ENCODE results near the gene CAMSAP2.

The CAMSAP2 gene

GRCh38 chr1:200867018-200867811, 128.5 kb downstream of the CAMSAP2 start:
- Histone ChIP-seq H3K4me1 (ENCODE audit: insufficient read depth, low read length, severe bottlenecking) (no peaks in the 10 kb centered on the region), H3F3A (ENCODE audit: insufficient read depth, low read length) (no peaks in the 10 kb centered on the region), H3K9me3 (ENCODE audit: low read length) (no peaks in the 10 kb centered on the region), H2AFZ (ENCODE audit: low read length) (no peak overlapping the region), H3K79me2 (ENCODE audit: insufficient read depth, low read length) (no peaks in the 10 kb centered on the region), H3K27ac (ENCODE audit: low read depth, low read length, poor library complexity, severe bottlenecking) (no peak overlapping the region), H4K20me1 (ENCODE audit: insufficient read depth, low read length) (no peaks in the 10 kb centered on the region), H3K9ac (ENCODE audit: low read length) (no peak overlapping the region), H3K4me3 (ENCODE audit: low read depth, low read length, poor library complexity, severe bottlenecking) (no peak overlapping the region), H3K4me2 (ENCODE audit: low read length) (no peak overlapping the region), H3K36me3 (ENCODE audit: insufficient read depth, low read length) (no peaks in the 10 kb centered on the region), H3K9me2 (ENCODE audit: low read depth, low read length) (no peaks in the 10 kb centered on the region), H3K27me3 (ENCODE audit: insufficient read depth, low read length) (no peaks in the 10 kb centered on the region)
- TF ChIP-seq, protein P1, sequence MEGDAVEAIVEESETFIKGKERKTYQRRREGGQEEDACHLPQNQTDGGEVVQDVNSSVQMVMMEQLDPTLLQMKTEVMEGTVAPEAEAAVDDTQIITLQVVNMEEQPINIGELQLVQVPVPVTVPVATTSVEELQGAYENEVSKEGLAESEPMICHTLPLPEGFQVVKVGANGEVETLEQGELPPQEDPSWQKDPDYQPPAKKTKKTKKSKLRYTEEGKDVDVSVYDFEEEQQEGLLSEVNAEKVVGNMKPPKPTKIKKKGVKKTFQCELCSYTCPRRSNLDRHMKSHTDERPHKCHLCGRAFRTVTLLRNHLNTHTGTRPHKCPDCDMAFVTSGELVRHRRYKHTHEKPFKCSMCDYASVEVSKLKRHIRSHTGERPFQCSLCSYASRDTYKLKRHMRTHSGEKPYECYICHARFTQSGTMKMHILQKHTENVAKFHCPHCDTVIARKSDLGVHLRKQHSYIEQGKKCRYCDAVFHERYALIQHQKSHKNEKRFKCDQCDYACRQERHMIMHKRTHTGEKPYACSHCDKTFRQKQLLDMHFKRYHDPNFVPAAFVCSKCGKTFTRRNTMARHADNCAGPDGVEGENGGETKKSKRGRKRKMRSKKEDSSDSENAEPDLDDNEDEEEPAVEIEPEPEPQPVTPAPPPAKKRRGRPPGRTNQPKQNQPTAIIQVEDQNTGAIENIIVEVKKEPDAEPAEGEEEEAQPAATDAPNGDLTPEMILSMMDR (IDR thresholded peaks at IDR 0.05; ENCODE audit: low read length), result no peak
- TF ChIP-seq EZH2 (IDR thresholded peaks at IDR 0.05; ENCODE audit: borderline replicate concordance, low read length), result no peak

DNA sequence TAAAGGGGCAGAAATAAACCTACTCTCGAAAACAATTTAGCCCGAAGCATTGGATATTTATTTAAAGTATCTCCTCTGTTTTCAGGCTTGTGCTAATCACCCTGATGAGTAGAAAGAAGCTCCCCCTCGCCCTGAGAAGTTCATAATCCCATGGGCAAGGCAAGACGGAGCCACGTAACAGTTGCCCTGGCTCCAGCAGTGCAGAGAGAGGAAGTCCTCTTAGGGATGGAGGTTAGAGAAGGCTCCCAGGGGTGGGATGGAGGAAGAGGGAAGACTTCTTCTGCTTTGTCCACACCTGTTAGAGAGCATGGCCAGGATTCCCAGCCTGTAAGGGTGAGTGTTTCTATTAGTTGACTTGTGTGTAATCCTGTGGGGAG, 130.7 kb downstream of the CAMSAP2 start:
- Histone ChIP-seq H2AFZ (ENCODE audit: low read length) (no peak overlapping the region), H4K20me1 (ENCODE audit: insufficient read depth, low read length) (no peaks in the 10 kb centered on the region), H3K27me3 (ENCODE audit: insufficient read depth, low read length) (no peaks in the 10 kb centered on the region), H3K27ac (ENCODE audit: low read depth, low read length, poor library complexity, severe bottlenecking) (no peak overlapping the region), H3F3A (ENCODE audit: insufficient read depth, low read length) (no peaks in the 10 kb centered on the region), H3K36me3 (ENCODE audit: insufficient read depth, low read length) (no peaks in the 10 kb centered on the region), H3K9ac (ENCODE audit: low read length) (no peak overlapping the region), H3K4me2 (ENCODE audit: low read length) (no peak overlapping the region), H3K9me2 (ENCODE audit: low read depth, low read length) (no peaks in the 10 kb centered on the region), H3K4me3 (ENCODE audit: low read depth, low read length, poor library complexity, severe bottlenecking) (no peak overlapping the region), H3K4me1 (ENCODE audit: insufficient read depth, low read length, severe bottlenecking) (no peaks in the 10 kb centered on the region), H3K79me2 (ENCODE audit: insufficient read depth, low read length) (no peaks in the 10 kb centered on the region), H3K9me3 (ENCODE audit: low read length) (no peaks in the 10 kb centered on the region)
- no peak for TF ChIP-seq EZH2 (IDR thresholded peaks at IDR 0.05; ENCODE audit: borderline replicate concordance, low read length)
- TF ChIP-seq, protein P1 (IDR thresholded peaks at IDR 0.05; ENCODE audit: low read length), result no peak

- Histone ChIP-seq H3K9me3 (ENCODE audit: low read length) (no peaks in the 10 kb centered on the region), H3F3A (ENCODE audit: insufficient read depth, low read length) (no peaks in the 10 kb centered on the region), H3K9ac (ENCODE audit: low read length) (no peak overlapping the region), H3K27me3 (ENCODE audit: insufficient read depth, low read length) (no peaks in the 10 kb centered on the region), H3K27ac (ENCODE audit: low read depth, low read length, poor library complexity, severe bottlenecking) (no peak overlapping the region), H2AFZ (ENCODE audit: low read length) (no peak overlapping the region), H3K4me3 (ENCODE audit: low read depth, low read length, poor library complexity, severe bottlenecking) (no peak overlapping the region), H3K36me3 (ENCODE audit: insufficient read depth, low read length) (no peaks in the 10 kb centered on the region), H3K9me2 (ENCODE audit: low read depth, low read length) (no peaks in the 10 kb centered on the region), H3K4me2 (ENCODE audit: low read length) (no peak overlapping the region), H4K20me1 (ENCODE audit: insufficient read depth, low read length) (no peaks in the 10 kb centered on the region), H3K4me1 (ENCODE audit: insufficient read depth, low read length, severe bottlenecking) (no peaks in the 10 kb centered on the region), H3K79me2 (ENCODE audit: insufficient read depth, low read length) (no peaks in the 10 kb centered on the region)
- TF ChIP-seq EZH2 (IDR thresholded peaks at IDR 0.05; ENCODE audit: borderline replicate concordance, low read length), result no peak
- TF ChIP-seq, protein P1 (IDR thresholded peaks at IDR 0.05; ENCODE audit: low read length), result no peak
These were observed 131.2 kb downstream of the CAMSAP2 start for GRCh38 chr1:200869753-200870391.
